Neural crest cell (in vitro differentiated cells): ENCODE data around the gene PLEKHA6. TPM values are rescaled to one million over a fixed set of nuclear protein-coding genes. Genes with fewer than 3 reads are reported as not detected.

Source experiments
- DNase-seq: peaks from one replicate; pipeline ENCODE4 v3.0.0; 2021; ENCODE audit warnings: low read depth, mixed read lengths, low spot score
- H3K27ac Mint-ChIP-seq: one replicate; pipeline ENCODE4 v1.8.0; 2021; ENCODE audit warnings: mild to moderate bottlenecking, mixed read lengths; ENCODE audit not compliant: unreplicated experiment
- H3K27me3 Mint-ChIP-seq: 2 replicates; pipeline ENCODE4 v1.8.0; 2021; ENCODE audit warnings: low read depth, mild to moderate bottlenecking, mixed read lengths
- H3K36me3 Mint-ChIP-seq: 2 replicates; pipeline ENCODE4 v1.8.0; 2021; ENCODE audit warnings: low read depth, mild to moderate bottlenecking, mixed read lengths
- H3K4me1 Mint-ChIP-seq: 2 replicates; pipeline ENCODE4 v1.8.0; 2021; ENCODE audit warnings: mixed read lengths
- H3K4me3 Mint-ChIP-seq: one replicate; pipeline ENCODE4 v1.8.0; 2021; ENCODE audit warnings: mild to moderate bottlenecking, mixed read lengths
- H3K9me3 Mint-ChIP-seq: 2 replicates; pipeline ENCODE4 v1.8.0; 2021; ENCODE audit warnings: mixed read lengths
- CTCF ChIP-seq: fragments of 200-600 bp; sonication (generic); conservative IDR thresholded peaks from 2 replicates; pipeline ENCODE4 v1.5.0; 2021; ENCODE audit warnings: antibody characterized with exemption, mild to moderate bottlenecking
- total RNA-seq: library from RNA; stranded (reverse); gene quantifications from 2 replicates; pipeline ENCODE4 v1.2.1, GENCODE V29; 2021

Gene PLEKHA6
- total RNA-seq, 1 donor from 2014 or later, result 4.5 TPM

GRCh38 chr1:204190212-204191211, 169.2 kb downstream of the PLEKHA6 start:
- Mint-ChIP-seq H3K27me3 (peaks cover 96% of the 10 kb centered on the region), H3K4me1 (peaks cover 7% of the 10 kb centered on the region), H3K36me3 (no peaks in the 10 kb centered on the region), H3K27ac (no peak overlapping the region), H3K9me3 (peaks cover 4% of the 10 kb centered on the region), H3K4me3 (peak overlapping the region; percentile 10)
- no peak for TF ChIP-seq CTCF
- no peak for DNase-seq

GRCh38 chr1:204188959-204189639, 170.6 kb downstream of the PLEKHA6 start:
- H3K27me3 Mint-ChIP-seq, result peaks cover 93% of the 10 kb centered on the region
- TF ChIP-seq CTCF, result no peak
- no peaks in the 10 kb centered on the region for H3K9me3 Mint-ChIP-seq
- H3K4me1 Mint-ChIP-seq, result peaks cover 7% of the 10 kb centered on the region
- H3K36me3 Mint-ChIP-seq, result no peaks in the 10 kb centered on the region
- H3K27ac Mint-ChIP-seq, result no peak overlapping the region
- DNase-seq, result no peak
- no peak overlapping the region for H3K4me3 Mint-ChIP-seq

GRCh38 chr1:204186597-204186996, 173.1 kb downstream of the PLEKHA6 start:
- H3K4me3 Mint-ChIP-seq, result no peak overlapping the region
- H3K27me3 Mint-ChIP-seq, result peaks cover 80% of the 10 kb centered on the region
- H3K4me1 Mint-ChIP-seq, result peaks cover 7% of the 10 kb centered on the region
- no peak for DNase-seq
- H3K9me3 Mint-ChIP-seq, result no peaks in the 10 kb centered on the region
- H3K36me3 Mint-ChIP-seq, result no peaks in the 10 kb centered on the region
- no peak overlapping the region for H3K27ac Mint-ChIP-seq
- no peak for TF ChIP-seq CTCF

- DNase-seq, result no peak
- no peaks in the 10 kb centered on the region for H3K36me3 Mint-ChIP-seq
- no peak for TF ChIP-seq CTCF
- H3K4me3 Mint-ChIP-seq, result no peak overlapping the region
- H3K27me3 Mint-ChIP-seq, result peaks cover 58% of the 10 kb centered on the region
- no peaks in the 10 kb centered on the region for H3K4me1 Mint-ChIP-seq
- H3K9me3 Mint-ChIP-seq, result no peaks in the 10 kb centered on the region
- peak overlapping the region; percentile 30 for H3K27ac Mint-ChIP-seq
These were observed 178.6 kb downstream of the PLEKHA6 start for GRCh38 chr1:204181116-204181515.

- Mint-ChIP-seq H3K27me3 (peaks cover 49% of the 10 kb centered on the region), H3K4me1 (no peaks in the 10 kb centered on the region), H3K9me3 (no peaks in the 10 kb centered on the region), H3K36me3 (no peaks in the 10 kb centered on the region), H3K27ac (no peak overlapping the region), H3K4me3 (no peak overlapping the region)
- TF ChIP-seq CTCF, result no peak
- no peak for DNase-seq
These were observed 179.6 kb downstream of the PLEKHA6 start for GRCh38 chr1:204180133-204180532.
